Coronary artery (tissue), 2 donors: ENCODE data around the gene WHRN.

Source experiments
- DNase-seq: peaks from one replicate; pipeline ENCODE4 v3.0.0-alpha.2; 2017; ENCODE audit warnings: low spot score
- H3K27ac ChIP-seq, 2 donors: fragments of 200-600 bp; sonication (generic); one replicate each; pipeline ENCODE4 v1.5.1; 2016 to 2019
- H3K4me3 ChIP-seq: fragments of 200-600 bp; sonication (generic); 2 replicates; pipeline ENCODE4 v1.5.1; 2016; ENCODE audit warnings: mild to moderate bottlenecking, moderate library complexity
- TF ChIP-seq, protein P1 (sequence below): fragments of 200-600 bp; sonication (generic); IDR thresholded peaks from one replicate; pipeline ENCODE4 v1.5.1; 2019; ENCODE audit warnings: antibody characterized with exemption

WHRN gene

DNA sequence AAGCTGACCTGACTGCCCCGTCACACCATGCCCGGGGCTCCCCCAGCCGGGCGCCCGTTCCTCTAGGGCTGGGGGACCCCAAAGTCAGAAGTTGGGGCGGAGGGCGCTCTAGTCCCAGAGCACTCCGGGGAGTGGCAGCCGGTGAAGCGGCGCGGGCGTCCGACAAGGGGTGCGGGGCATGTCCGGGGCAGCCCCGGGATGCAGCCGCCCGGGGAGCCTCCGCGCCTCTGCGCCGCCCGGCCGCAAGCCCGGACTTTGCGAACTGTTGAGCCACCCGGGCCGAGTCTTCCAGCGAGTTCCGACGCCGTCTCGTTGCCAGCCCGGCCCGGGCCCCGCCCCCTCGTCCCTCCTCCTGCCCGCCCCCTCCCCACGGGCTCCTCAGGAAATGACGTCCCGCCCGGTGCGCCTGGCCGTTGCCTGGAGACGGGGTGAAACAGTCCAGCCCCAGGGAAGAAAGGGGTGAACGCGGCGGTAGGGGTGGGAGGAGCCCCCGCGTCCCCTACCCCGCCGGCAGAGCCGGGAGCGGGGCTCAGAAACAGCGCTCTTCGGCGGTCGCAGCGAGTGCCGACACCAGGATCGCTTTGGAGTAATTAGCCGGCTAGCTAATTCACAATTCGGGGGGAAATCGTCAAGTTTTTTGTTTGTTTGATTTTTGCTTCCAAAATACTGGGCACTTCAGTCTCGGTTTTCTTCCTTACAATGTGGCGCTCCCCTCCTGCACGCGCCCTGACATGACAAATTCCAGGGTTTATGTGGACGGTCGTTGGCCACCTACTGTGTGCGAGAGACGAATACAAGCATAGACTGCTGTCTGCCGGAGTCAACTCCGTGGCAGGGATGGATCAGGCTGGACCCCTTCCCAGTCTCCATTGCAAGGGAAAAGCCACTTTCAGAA, at the start of gene WHRN:
Gene WHRN, minus strand, starts transcription at position 287 of the 895 bp plus-strand sequence. CDS start 672 bp downstream, outside the sequence.
- TF ChIP-seq, protein P1, sequence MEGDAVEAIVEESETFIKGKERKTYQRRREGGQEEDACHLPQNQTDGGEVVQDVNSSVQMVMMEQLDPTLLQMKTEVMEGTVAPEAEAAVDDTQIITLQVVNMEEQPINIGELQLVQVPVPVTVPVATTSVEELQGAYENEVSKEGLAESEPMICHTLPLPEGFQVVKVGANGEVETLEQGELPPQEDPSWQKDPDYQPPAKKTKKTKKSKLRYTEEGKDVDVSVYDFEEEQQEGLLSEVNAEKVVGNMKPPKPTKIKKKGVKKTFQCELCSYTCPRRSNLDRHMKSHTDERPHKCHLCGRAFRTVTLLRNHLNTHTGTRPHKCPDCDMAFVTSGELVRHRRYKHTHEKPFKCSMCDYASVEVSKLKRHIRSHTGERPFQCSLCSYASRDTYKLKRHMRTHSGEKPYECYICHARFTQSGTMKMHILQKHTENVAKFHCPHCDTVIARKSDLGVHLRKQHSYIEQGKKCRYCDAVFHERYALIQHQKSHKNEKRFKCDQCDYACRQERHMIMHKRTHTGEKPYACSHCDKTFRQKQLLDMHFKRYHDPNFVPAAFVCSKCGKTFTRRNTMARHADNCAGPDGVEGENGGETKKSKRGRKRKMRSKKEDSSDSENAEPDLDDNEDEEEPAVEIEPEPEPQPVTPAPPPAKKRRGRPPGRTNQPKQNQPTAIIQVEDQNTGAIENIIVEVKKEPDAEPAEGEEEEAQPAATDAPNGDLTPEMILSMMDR = no peak
- Histone ChIP-seq H3K27ac (peak within 1 kb of the TSS in 1 of 2 donors; percentile 25), H3K4me3 (peak within 1 kb of the TSS; percentile 81)
- peak; percentile 89 for DNase-seq

DNA sequence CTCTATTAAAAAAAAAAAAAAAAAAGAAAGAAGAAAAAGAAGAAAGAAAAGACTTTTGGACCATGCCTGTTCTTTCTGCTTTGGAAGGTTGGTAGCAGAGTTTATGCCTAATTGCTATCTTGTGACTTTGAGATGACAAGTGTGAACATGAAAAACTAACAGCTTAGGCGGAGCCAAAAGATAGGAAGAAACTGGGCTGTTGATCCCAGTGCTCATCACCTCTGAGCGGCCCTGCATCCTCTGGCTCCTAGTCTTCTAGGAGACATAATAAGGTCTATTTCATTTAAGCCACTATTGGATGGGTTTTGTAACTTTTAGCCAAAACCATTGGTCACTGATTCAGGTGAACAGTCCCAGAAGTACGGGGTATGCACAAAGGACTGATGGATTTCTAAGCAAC, 47.9 kb upstream of the WHRN start:
- DNase-seq = no peak
- Histone ChIP-seq H3K4me3 (no peak overlapping the region), H3K27ac (no peak overlapping the region)
- TF ChIP-seq, protein P1 = no peak

DNA sequence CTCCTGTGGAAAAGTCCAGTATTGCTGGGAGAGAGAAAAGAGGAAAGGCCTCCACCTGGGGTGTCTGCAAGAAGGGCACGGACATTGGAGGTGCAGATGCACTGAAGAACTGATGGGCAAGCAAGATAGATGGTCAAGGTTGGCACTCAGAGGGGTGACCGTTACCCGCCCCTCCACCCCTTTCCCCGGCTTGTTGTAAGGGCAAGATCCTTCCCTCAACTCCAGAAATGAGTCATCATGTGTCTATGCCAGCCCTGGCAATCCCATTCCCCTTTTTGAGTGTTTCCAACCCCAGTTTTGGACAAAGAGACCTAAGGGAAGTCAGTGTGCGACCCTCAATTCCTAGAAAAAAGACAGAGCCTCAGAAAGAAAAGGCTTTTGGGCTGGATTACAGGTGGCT, 47.4 kb upstream of the WHRN start:
- TF ChIP-seq, protein P1 = no peak
- no peak overlapping the region for H3K27ac ChIP-seq
- H3K4me3 ChIP-seq = no peak overlapping the region
- DNase-seq = no peak

DNA sequence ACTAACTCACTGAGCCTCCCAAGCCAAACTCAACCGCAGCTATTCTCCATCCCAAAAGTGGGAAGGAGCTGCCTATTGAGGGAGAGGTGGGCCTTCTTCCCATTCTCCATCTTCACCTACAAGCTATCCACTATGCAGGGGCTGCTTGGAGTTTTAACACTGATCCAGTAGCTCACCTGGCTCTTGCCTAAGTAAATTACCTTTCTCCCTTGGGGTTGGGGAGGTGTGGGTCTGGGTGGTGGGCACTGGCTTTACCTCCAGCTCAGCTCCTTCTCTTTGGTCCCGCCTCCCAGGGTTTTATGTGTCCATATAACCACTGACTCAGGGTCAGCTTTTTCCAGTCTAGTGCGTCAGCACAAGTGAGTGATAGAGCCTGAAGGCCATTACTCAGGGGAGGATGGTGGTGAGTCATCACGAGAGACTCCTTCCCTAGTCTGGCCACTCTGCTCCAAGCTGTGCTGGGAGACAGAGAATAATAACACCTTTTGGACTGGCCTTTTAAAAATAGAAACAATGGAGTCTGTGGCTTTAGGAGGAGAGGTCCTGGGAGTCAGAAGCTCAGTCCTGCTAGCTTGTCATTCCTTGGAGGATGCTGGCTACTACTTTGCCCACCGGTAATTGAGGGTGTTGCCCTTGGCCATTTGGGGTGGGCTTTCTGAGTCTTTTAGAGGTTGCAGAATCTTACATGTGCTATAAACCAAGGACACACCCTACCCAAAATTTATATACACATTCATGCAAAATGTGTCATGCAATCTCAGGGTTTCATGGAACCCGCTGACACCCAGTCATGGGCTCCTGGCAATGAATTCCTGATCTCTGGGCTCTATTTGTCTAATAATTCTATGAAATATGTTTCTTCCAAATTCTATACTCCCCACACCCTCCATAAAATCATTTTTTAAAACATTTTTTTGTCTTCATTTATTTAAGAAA, 46.7 kb upstream of the WHRN start:
- H3K4me3 ChIP-seq = no peak overlapping the region
- no peak for DNase-seq
- TF ChIP-seq, protein P1 = no peak
- H3K27ac ChIP-seq = no peak overlapping the region

DNA sequence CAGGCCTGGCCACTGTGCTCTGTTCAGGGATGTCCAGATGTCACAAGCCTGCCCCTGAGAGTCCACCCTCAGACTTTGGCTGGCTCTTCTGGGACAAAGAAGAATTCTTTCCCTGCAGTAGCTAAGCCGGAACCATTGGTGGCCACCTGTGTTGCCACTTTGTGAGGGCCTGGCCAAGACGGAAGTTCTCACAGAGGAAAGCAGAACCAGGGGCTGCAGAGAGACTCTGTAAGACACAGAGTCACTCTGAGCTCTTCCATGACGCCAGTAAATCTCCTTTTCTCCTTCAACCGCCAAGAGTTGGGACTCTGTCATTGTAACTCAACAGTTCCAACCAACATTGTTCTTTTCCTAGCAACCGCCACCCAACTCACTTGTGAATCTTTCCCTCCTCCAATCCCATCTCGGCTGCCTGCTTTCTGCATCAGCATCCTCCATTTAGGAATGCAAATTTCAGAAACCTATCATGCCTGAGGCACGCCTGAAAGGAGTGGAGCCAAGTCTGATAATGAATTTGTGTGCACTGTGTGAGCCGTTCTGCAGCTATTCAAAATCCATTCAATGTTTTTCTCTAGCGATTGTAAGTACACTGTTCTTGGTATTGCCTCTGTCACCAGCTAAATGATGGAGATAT, 44.5 kb upstream of the WHRN start:
- TF ChIP-seq, protein P1 = no peak
- no peak overlapping the region for H3K27ac ChIP-seq
- no peak for DNase-seq
- no peak overlapping the region for H3K4me3 ChIP-seq

DNA sequence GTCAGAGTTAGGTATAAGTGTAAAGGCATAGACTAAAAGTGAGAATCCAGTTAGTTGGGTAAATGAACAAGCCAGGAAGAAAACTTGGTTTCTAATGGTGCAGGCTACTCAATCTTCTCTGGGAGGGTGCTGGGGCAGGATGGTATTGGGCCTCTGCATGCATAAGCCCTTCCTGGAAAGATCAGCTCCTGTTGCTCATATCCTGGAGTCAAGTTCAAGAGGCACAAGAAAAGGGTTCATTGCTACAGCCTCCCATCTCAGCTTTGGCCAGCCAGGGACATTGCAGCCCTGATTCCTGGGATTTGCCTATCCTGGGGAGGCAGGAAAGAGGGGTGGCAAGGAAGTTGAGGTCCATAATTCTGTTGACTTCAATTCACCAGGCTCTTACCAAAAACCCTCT, 41.6 kb upstream of the WHRN start:
- no peak overlapping the region for H3K27ac ChIP-seq
- no peak overlapping the region for H3K4me3 ChIP-seq
- DNase-seq = no peak
- TF ChIP-seq, protein P1 = no peak
